Measurements from ENCODE around the gene MRPL10.

Gene MRPL10

DNA sequence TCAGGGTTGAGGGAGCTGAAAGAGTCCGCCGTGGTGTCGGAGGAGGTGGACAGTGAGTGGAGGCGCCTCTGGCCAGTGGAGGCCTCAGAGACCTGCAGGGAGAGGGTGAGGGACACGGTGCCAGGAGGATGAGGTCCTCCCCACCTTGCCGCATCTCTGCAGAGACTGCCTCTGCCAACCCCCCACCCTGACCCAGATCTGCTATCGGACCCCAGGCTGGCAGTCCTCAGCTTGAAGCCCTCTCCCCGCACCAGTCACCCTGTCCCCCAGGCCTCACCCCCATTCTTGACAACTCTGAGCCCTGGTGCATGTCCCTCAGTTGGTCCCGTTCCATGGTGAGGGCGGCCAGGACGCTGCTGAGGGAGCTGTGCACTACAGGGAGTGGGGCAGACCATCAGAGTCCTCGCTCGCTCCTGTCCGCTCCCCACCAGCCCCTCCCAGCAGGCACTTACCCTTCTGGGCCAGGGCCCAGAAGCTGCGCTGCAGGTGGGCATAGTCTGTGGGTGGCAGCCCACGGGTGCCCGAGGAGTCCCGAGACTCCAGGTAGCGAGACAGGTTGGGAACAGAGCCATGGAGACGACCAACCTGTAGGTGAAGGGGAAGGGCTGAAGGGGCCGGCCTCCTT, 15.1 kb downstream of the MRPL10 start:
- H3K27me3 ChIP-seq (ENCODE audit: insufficient read depth, low read length), result no peaks in the 10 kb centered on the region
- H3K9ac ChIP-seq (ENCODE audit: low read depth, low read length), result no peak overlapping the region
- no peak overlapping the region for H3K4me3 ChIP-seq (ENCODE audit: low read length)
- no peaks in the 10 kb centered on the region for H3K4me1 ChIP-seq (ENCODE audit: insufficient read depth, low read length)
- no peak overlapping the region for H3K27ac ChIP-seq (ENCODE audit: low read length)
- H3K9me3 ChIP-seq (ENCODE audit: insufficient read depth, low read depth, low read length), result no peaks in the 10 kb centered on the region
- no peaks in the 10 kb centered on the region for H3K36me3 ChIP-seq (ENCODE audit: insufficient read depth, low read depth, low read length)

DNA sequence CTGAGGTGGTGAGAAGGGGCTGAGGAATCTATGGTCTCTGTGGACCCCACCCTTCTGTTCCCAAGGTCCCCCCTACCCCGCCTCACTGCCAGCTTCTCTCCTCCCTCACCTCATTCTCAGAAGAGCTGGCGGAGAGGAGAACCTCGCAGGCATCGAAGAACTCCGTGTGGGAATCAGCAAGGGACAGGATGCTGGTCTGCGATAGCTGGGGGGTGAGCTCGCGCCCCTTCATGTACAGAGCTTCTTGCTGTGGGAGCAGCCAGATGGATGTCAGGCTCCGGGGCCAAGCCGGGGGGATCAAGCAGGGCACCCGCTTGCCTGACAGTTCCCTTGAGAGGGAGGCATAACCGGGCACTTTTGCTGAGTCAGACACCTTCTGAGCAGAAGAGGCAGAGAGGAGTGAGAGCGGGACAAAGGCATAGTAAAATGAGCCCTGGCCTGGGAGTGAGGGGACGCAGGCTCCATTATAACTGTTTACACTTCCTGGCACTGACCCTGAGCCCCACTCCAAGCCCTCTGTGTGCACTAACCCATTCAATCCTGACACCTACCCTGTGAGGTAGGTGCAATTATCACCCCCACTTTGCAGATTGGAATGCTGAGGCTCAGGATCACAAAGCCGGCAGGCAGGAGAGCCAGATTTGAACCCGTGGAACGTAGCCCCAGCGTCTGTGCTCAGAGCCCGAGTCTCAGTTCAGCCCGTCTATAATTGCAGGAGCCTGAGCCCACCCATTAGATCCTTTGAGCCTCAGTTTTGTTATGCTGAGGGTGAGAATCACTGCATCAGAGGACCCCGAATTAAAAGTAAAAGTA, 16.0 kb downstream of the MRPL10 start:
- Histone ChIP-seq H3K27ac (ENCODE audit: low read length) (no peak overlapping the region), H3K9me3 (ENCODE audit: insufficient read depth, low read depth, low read length) (no peaks in the 10 kb centered on the region), H3K4me3 (ENCODE audit: low read length) (no peak overlapping the region), H3K9ac (ENCODE audit: low read depth, low read length) (no peak overlapping the region), H3K4me1 (ENCODE audit: insufficient read depth, low read length) (no peaks in the 10 kb centered on the region), H3K36me3 (ENCODE audit: insufficient read depth, low read depth, low read length) (no peaks in the 10 kb centered on the region), H3K27me3 (ENCODE audit: insufficient read depth, low read length) (no peaks in the 10 kb centered on the region)

DNA sequence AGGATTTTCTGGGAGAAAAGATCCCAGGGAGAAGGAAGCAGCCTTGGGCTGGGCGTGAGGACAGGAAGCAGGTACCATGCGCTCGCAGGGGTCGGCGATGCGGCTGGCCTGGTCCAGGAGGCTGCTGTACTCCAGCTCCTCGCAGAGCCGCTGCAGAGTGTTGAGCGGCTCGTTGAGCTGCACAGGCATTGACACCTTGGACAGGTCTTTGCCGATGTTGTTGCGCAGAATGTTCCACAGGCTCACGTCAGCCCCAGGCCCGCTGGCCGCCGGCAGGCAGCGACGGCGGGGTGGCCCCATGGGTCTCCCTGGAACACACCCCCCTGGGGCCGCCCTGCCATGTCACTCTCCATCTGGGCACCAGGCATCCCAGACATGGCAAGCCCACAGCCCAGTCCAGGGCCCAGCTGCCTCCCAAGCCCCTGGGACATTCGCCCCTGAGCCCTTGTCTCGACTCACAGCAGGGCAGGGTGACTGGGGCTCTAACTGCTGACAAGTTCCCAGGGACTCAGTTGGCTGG, 17.8 kb downstream of the MRPL10 start:
- Histone ChIP-seq H3K27me3 (ENCODE audit: insufficient read depth, low read length) (no peaks in the 10 kb centered on the region), H3K27ac (ENCODE audit: low read length) (no peak overlapping the region), H3K9me3 (ENCODE audit: insufficient read depth, low read depth, low read length) (no peaks in the 10 kb centered on the region), H3K9ac (ENCODE audit: low read depth, low read length) (no peak overlapping the region), H3K36me3 (ENCODE audit: insufficient read depth, low read depth, low read length) (peaks cover 9% of the 10 kb centered on the region; the same call in 1 of the 2 replicates), H3K4me3 (ENCODE audit: low read length) (no peak overlapping the region), H3K4me1 (ENCODE audit: insufficient read depth, low read length) (no peaks in the 10 kb centered on the region)

DNA sequence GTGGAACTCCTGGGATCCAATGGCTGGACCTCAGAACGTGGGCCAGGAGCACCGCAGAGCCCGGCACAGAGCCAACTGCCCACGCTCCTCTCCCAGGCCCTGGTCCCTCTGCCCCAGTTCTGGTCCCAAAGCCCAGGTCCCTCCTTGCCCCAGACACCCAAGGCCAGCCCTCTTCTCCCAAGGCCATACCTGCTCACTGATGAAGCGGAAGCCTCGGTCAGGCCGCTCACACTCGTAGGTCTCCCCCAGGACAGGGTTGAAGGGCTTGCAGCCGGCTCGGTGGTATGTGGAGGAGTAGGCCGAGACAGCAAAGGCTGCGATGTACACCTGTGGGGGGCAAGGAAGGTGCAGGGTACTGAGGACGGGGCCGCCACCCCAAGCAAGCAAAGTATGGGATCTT, 18.3 kb downstream of the MRPL10 start:
- H3K27ac ChIP-seq (ENCODE audit: low read length), result no peak overlapping the region
- peaks cover 9% of the 10 kb centered on the region; the same call in 1 of the 2 replicates for H3K36me3 ChIP-seq (ENCODE audit: insufficient read depth, low read depth, low read length)
- H3K9me3 ChIP-seq (ENCODE audit: insufficient read depth, low read depth, low read length), result no peaks in the 10 kb centered on the region
- no peak overlapping the region for H3K4me3 ChIP-seq (ENCODE audit: low read length)
- H3K9ac ChIP-seq (ENCODE audit: low read depth, low read length), result no peak overlapping the region
- no peaks in the 10 kb centered on the region for H3K4me1 ChIP-seq (ENCODE audit: insufficient read depth, low read length)
- H3K27me3 ChIP-seq (ENCODE audit: insufficient read depth, low read length), result no peaks in the 10 kb centered on the region

DNA sequence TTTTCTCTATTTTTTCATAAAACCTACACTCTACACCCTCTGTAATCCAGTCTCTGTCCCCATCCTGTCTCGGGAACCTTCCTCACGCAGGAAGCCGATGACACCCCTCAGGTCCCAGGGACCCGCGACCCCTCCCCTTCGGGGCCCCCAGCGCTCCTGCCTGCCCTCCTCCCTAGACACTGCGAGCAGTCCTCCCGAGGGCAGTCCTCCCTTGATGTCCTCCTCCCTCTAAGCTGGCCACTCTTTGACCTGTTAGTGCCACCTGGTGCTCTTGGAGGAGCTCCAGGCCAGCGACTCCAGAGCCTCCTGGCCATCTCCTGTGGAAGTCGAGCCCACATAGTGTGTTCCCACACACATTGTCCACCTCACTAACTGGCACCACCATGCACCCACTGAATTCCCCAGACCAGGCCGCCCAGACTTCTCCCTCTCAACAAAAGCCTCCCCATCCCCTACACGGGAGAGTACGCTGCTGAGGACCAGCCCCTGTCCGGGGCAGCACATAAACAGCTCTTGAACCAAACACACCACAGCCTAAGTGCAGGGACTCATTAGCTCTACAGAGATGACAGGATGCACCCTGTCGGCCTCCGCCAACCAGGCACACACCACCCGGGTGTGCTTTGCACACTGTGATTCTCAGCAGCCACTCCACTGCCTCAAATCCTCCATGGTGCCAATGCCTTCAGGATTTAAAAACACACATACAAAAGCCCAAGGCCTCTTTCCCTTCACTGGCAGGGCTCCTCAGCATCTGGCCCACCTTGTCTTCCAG, 19.0 kb downstream of the MRPL10 start:
- no peak overlapping the region for H3K4me3 ChIP-seq (ENCODE audit: low read length)
- no peak overlapping the region for H3K27ac ChIP-seq (ENCODE audit: low read length)
- no peaks in the 10 kb centered on the region for H3K27me3 ChIP-seq (ENCODE audit: insufficient read depth, low read length)
- H3K9ac ChIP-seq (ENCODE audit: low read depth, low read length), result no peak overlapping the region
- H3K9me3 ChIP-seq (ENCODE audit: insufficient read depth, low read depth, low read length), result no peaks in the 10 kb centered on the region
- no peaks in the 10 kb centered on the region for H3K4me1 ChIP-seq (ENCODE audit: insufficient read depth, low read length)
- peaks cover 9% of the 10 kb centered on the region; the same call in 1 of the 2 replicates for H3K36me3 ChIP-seq (ENCODE audit: insufficient read depth, low read depth, low read length)

DNA sequence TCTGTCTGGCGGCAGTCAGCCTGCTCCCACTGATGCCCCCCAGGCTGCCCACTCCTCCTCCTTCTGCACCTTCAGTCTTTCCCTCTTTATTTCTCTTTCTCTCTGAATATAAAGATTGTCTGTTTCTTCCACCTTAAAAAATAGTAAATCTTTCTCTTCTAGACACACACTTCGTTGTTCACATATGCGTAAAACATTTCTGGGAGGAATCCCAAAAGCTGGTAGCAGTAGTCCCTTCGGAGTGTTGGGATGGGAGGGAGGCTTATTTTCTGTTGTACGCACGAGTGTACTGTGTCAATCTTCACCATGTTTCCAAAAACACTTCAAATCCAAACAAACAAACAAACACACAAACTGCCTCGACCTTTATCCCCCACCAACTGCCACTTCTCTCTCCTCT, 19.6 kb downstream of the MRPL10 start:
- Histone ChIP-seq H3K9ac (ENCODE audit: low read depth, low read length) (no peak overlapping the region), H3K36me3 (ENCODE audit: insufficient read depth, low read depth, low read length) (peaks cover 12% of the 10 kb centered on the region; the same call in 1 of the 2 replicates), H3K4me1 (ENCODE audit: insufficient read depth, low read length) (no peaks in the 10 kb centered on the region), H3K9me3 (ENCODE audit: insufficient read depth, low read depth, low read length) (no peaks in the 10 kb centered on the region), H3K27ac (ENCODE audit: low read length) (no peak overlapping the region), H3K27me3 (ENCODE audit: insufficient read depth, low read length) (no peaks in the 10 kb centered on the region), H3K4me3 (ENCODE audit: low read length) (no peak overlapping the region)

DNA sequence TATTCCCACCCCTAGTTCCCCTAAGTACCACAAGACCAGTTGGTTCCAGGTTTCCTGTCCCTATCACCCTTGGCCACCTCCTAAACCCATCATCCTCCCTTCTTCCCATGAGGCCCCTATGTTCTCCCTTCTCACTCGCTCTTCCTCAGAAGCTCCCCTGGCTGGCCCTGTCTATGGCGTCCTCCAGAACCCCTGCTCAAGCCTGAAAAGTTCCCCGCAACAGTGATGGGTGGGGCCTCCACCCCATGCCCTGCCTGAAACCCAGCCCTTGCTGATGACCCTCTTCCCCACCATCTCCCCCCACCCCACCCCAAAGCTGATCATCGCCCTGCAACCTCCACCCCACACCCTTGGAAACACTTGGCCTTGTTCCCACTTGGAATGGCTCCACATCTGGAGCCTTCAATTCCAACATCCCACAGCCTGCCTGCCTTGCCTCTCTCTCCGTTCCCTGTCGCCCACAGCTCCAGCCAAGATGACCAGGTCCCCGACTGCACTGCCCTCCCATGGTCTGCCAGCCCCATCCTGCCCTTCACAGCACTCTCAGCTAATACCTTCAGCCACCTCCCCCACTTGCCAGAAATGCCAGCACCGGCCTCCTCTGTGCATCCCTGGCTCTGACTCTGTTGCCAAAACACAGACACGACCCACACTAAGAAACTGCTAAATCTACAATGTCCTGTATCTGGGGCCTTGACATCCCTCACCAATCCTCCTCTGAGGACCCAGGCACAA, 20.3 kb downstream of the MRPL10 start:
- no peaks in the 10 kb centered on the region for H3K27me3 ChIP-seq (ENCODE audit: insufficient read depth, low read length)
- H3K36me3 ChIP-seq (ENCODE audit: insufficient read depth, low read depth, low read length), result peaks cover 12% of the 10 kb centered on the region; the same call in 1 of the 2 replicates
- no peak overlapping the region for H3K9ac ChIP-seq (ENCODE audit: low read depth, low read length)
- no peak overlapping the region for H3K4me3 ChIP-seq (ENCODE audit: low read length)
- no peaks in the 10 kb centered on the region for H3K9me3 ChIP-seq (ENCODE audit: insufficient read depth, low read depth, low read length)
- H3K27ac ChIP-seq (ENCODE audit: low read length), result no peak overlapping the region
- H3K4me1 ChIP-seq (ENCODE audit: insufficient read depth, low read length), result no peaks in the 10 kb centered on the region

DNA sequence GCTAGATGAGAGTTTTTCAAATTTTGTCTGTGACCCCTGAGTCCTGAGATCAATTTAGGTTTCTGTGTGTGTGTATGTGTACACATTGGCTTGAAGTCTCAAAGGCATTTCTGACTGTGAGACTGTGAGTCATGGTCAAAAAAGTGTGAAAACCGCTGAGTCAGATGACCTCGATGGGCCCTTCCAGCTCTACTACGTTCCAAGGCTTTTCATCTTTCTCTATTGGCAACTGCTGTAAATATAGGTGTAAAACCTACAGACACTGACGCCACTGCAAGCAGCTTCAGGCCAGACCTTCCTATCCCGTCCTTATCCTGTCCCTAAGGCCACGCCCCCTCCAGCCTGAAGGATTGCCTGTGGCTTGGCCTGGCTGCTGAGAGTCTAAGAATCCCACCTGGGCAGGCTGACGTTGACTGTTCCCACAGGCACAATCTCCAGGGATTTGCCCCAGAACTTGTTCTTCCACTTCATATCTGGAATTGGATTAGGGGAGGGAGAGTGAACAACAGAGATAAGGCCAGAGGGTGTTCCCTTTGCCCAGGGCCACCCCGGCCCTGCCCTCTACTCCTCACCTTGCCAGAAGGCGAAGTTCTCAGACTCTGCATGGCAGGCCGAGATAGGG, 21.0 kb downstream of the MRPL10 start:
- Histone ChIP-seq H3K36me3 (ENCODE audit: insufficient read depth, low read depth, low read length) (peaks cover 12% of the 10 kb centered on the region; the same call in 1 of the 2 replicates), H3K27ac (ENCODE audit: low read length) (no peak overlapping the region), H3K4me3 (ENCODE audit: low read length) (no peak overlapping the region), H3K9ac (ENCODE audit: low read depth, low read length) (no peak overlapping the region), H3K4me1 (ENCODE audit: insufficient read depth, low read length) (no peaks in the 10 kb centered on the region), H3K9me3 (ENCODE audit: insufficient read depth, low read depth, low read length) (no peaks in the 10 kb centered on the region), H3K27me3 (ENCODE audit: insufficient read depth, low read length) (no peaks in the 10 kb centered on the region)

DNA sequence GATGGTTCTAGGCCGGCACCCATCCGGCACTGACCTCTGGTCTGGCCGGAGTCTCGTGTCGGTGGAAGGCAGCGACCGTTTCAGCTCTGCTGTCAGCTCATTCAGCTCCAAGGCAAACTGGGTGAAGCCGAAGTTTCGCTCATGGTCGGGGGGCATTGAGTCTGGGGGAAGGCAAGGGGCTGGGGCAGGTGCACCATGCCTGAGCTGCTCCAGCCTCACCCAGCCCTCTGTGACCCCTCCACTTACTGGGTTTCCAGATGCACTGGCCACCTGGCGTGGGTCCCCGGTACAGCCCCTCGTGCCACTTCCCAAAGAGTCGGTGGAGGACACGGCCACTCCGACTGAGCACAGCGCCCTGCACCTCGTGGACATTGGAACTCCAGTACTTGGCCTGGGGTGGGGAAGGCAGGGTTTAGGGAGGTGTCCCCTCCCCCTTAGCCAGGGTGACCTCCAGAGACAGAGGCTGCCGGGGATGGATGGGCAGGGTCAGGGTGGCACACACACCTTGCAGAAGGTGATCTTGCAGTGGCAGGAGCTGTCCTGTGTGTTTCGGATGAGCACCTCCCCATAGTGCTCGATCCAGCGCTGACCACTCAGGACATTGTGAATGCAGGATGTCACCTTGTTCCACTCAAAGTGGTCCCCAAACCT, 22.4 kb downstream of the MRPL10 start:
- no peaks in the 10 kb centered on the region for H3K9me3 ChIP-seq (ENCODE audit: insufficient read depth, low read depth, low read length)
- no peak overlapping the region for H3K9ac ChIP-seq (ENCODE audit: low read depth, low read length)
- H3K36me3 ChIP-seq (ENCODE audit: insufficient read depth, low read depth, low read length), result peaks cover 12% of the 10 kb centered on the region; the same call in 1 of the 2 replicates
- H3K4me1 ChIP-seq (ENCODE audit: insufficient read depth, low read length), result no peaks in the 10 kb centered on the region
- no peaks in the 10 kb centered on the region; the same call in 1 of the 2 replicates for H3K27me3 ChIP-seq (ENCODE audit: insufficient read depth, low read length)
- no peak overlapping the region for H3K4me3 ChIP-seq (ENCODE audit: low read length)
- no peak overlapping the region for H3K27ac ChIP-seq (ENCODE audit: low read length)

DNA sequence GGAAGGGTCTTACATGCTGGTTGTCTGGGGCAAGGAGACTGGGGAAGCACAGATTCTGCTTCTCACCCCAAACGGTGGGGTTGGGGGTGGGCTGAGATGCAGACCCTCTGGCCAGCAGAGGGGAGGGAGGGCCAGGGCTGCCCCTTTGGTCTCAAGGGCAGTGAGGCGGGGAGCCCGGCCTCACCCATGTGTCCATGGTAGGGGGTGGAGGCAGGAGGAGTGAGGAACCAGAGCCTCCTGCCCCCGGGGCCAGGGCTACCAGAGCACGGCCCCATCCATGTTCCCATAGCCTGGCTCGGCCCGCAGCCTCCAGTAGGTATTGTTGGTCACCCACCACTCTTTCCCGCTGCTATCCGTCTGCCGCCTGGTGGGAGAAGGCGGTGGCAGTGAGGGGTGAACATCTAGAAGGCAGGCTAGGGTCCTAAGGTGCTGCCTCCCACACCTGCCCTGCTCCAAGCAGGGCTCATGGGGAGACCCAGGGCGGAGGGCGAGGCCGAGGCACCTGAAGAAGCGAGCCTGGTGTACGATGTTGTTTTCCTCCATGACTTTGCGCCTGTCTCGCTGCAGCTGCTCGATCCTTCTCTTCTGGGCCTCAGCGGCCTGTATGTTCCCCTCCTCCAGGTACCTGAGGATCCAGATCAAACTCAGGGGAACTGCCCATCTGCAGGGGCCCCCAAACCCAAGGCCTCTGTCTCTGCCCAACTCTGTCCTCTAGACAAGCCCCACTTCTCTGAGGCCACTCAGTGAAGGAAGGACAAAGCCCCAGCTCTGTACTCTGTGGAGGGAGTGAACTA, 23.1 kb downstream of the MRPL10 start:
- no peaks in the 10 kb centered on the region for H3K4me1 ChIP-seq (ENCODE audit: insufficient read depth, low read length)
- H3K9ac ChIP-seq (ENCODE audit: low read depth, low read length), result no peak overlapping the region
- H3K4me3 ChIP-seq (ENCODE audit: low read length), result no peak overlapping the region
- no peaks in the 10 kb centered on the region for H3K9me3 ChIP-seq (ENCODE audit: insufficient read depth, low read depth, low read length)
- peaks cover 12% of the 10 kb centered on the region; the same call in 1 of the 2 replicates for H3K36me3 ChIP-seq (ENCODE audit: insufficient read depth, low read depth, low read length)
- H3K27me3 ChIP-seq (ENCODE audit: insufficient read depth, low read length), result no peaks in the 10 kb centered on the region; the same call in 1 of the 2 replicates
- H3K27ac ChIP-seq (ENCODE audit: low read length), result no peak overlapping the region
